Measurements from ENCODE around the gene MBD5. TPM values are rescaled to one million over a fixed set of nuclear protein-coding genes. Genes with fewer than 3 reads are reported as not detected.

The MBD5 gene
- total RNA-seq, 1 experiment from 2014 or later: 33.7 TPM

DNA sequence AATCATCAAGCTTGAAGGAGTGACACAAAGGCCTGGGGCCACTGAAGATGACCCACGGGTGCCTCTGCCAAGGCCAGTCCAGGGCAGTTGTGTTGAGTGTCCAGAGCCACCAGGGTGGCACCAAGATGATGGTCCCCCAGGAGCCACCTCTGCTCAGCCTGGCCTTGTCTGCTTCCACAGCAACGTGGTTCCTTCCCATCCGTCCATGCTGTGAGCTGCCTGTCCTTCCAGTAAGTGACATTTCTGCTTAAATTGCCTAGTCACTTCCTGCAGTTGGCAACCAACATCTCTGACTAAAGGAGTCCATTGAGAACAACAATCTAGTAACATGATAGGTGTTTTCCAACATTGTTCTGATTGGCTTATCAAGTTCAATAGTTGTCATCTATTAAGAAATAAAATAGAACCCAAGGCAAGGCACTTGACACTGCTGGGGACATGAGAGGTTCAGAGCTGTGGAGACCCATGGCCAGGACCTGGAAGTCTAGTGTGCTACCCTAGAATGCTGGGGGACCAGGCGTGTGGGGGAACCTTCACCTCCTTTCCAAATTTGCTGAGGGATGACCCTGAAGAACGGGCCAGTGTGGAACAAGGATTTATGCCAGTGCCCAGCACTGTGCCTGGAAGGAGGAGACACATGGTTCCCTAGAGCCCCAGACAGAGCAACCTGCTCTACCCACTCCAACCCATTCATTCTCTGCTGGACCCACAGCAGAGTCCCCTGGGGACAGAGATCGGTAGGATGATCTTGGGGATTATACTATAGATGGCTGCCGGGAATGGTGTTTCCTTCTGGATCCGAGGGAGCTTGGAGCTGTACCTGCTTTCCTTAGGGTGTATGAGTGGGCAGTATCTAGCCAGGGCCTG, 524.7 kb downstream of the MBD5 start:
- DNase-seq (ENCODE audit: low spot score): no peak
- Mint-ChIP-seq H3K27ac (no peak overlapping the region), H3K27me3 (ENCODE audit: low read depth) (peaks cover 5% of the 10 kb centered on the region), H3K4me1 (no peaks in the 10 kb centered on the region), H3K9me3 (no peaks in the 10 kb centered on the region; the same call in 1 of the 2 replicates), H3K4me3 (no peak overlapping the region), H3K36me3 (no peaks in the 10 kb centered on the region)
- TF ChIP-seq NFE2L1 (CRISPR knock-in tag; IDR thresholded peaks at IDR 0.05): no peak
- no peak for ATAC-seq
- ChIA-PET CTCF (no interaction called here), POLR2A (interaction anchor here (0.6 kb wide), 1 partner anchor 308 kb away, joined by 3 read pairs; no protein-coding TSS in a partner anchor)

DNA sequence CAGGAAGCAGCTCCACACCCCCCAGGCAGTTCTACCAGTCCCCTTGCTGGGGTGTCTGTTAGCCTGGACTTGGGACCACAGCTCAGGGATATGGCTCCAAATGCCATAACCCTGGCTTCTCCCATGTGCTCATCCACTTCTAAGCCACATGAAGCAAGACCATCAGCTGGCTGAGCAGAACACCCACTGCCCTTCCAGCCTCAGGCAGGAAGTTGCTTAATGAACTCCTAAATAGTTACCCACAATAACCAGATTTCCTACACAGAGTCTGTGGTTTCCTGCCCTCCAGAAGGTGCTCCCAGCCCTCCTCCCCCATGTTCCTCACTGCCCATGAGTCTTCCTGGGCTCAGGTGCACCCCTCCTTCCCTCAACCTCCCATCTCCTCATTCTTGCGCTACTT, 525.4 kb downstream of the MBD5 start:
- no peaks in the 10 kb centered on the region; the same call in 1 of the 2 replicates for H3K27me3 Mint-ChIP-seq (ENCODE audit: low read depth)
- CTCF ChIA-PET: no interaction called here

More for the DNA sequence above, 525.4 kb downstream of the MBD5 start:
- H3K27ac Mint-ChIP-seq: no peak overlapping the region
- no peaks in the 10 kb centered on the region for H3K4me1 Mint-ChIP-seq
- no peak for DNase-seq (ENCODE audit: low spot score)
- POLR2A ChIA-PET: no interaction called here
- no peaks in the 10 kb centered on the region; the same call in 1 of the 2 replicates for H3K9me3 Mint-ChIP-seq
- no peaks in the 10 kb centered on the region for H3K36me3 Mint-ChIP-seq
- no peak for TF ChIP-seq IRF2 (CRISPR knock-in tag; IDR thresholded peaks at IDR 0.05; ENCODE audit: borderline replicate concordance, low read depth)
- TF ChIP-seq, protein P1, sequence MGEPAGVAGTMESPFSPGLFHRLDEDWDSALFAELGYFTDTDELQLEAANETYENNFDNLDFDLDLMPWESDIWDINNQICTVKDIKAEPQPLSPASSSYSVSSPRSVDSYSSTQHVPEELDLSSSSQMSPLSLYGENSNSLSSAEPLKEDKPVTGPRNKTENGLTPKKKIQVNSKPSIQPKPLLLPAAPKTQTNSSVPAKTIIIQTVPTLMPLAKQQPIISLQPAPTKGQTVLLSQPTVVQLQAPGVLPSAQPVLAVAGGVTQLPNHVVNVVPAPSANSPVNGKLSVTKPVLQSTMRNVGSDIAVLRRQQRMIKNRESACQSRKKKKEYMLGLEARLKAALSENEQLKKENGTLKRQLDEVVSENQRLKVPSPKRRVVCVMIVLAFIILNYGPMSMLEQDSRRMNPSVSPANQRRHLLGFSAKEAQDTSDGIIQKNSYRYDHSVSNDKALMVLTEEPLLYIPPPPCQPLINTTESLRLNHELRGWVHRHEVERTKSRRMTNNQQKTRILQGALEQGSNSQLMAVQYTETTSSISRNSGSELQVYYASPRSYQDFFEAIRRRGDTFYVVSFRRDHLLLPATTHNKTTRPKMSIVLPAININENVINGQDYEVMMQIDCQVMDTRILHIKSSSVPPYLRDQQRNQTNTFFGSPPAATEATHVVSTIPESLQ (CRISPR knock-in tag; IDR thresholded peaks at IDR 0.05): no peak
- TF ChIP-seq ZNF671 (CRISPR knock-in tag; IDR thresholded peaks at IDR 0.05): no peak
- no peak for TF ChIP-seq CREM (CRISPR knock-in tag; IDR thresholded peaks at IDR 0.05)
- no peak for TF ChIP-seq ZNF396 (CRISPR knock-in tag; IDR thresholded peaks at IDR 0.05; ENCODE audit: borderline replicate concordance)
- TF ChIP-seq FOXP1 (CRISPR knock-in tag; IDR thresholded peaks at IDR 0.05; ENCODE audit: borderline replicate concordance): no peak
- no peak for TF ChIP-seq OVOL2 (CRISPR knock-in tag; IDR thresholded peaks at IDR 0.05; ENCODE audit: borderline replicate concordance)
- TF ChIP-seq ZNF219 (CRISPR knock-in tag; IDR thresholded peaks at IDR 0.05; ENCODE audit: borderline replicate concordance): no peak
- TF ChIP-seq TEAD1 (CRISPR knock-in tag; IDR thresholded peaks at IDR 0.05): no peak
- TF ChIP-seq SP1 (CRISPR knock-in tag; conservative IDR thresholded peaks at IDR 0.05): no peak
- TF ChIP-seq GRHL2 (CRISPR knock-in tag; IDR thresholded peaks at IDR 0.05; ENCODE audit: insufficient replicate concordance, severe bottlenecking): no peak
- no peak for TF ChIP-seq TP53 (CRISPR knock-in tag; IDR thresholded peaks at IDR 0.05)
- TF ChIP-seq, protein P2, sequence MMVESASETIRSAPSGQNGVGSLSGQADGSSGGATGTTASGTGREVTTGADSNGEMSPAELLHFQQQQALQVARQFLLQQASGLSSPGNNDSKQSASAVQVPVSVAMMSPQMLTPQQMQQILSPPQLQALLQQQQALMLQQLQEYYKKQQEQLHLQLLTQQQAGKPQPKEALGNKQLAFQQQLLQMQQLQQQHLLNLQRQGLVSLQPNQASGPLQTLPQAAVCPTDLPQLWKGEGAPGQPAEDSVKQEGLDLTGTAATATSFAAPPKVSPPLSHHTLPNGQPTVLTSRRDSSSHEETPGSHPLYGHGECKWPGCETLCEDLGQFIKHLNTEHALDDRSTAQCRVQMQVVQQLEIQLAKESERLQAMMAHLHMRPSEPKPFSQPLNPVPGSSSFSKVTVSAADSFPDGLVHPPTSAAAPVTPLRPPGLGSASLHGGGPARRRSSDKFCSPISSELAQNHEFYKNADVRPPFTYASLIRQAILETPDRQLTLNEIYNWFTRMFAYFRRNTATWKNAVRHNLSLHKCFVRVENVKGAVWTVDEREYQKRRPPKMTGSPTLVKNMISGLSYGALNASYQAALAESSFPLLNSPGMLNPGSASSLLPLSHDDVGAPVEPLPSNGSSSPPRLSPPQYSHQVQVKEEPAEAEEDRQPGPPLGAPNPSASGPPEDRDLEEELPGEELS (CRISPR knock-in tag; IDR thresholded peaks at IDR 0.05): no peak
- TF ChIP-seq, protein P3, sequence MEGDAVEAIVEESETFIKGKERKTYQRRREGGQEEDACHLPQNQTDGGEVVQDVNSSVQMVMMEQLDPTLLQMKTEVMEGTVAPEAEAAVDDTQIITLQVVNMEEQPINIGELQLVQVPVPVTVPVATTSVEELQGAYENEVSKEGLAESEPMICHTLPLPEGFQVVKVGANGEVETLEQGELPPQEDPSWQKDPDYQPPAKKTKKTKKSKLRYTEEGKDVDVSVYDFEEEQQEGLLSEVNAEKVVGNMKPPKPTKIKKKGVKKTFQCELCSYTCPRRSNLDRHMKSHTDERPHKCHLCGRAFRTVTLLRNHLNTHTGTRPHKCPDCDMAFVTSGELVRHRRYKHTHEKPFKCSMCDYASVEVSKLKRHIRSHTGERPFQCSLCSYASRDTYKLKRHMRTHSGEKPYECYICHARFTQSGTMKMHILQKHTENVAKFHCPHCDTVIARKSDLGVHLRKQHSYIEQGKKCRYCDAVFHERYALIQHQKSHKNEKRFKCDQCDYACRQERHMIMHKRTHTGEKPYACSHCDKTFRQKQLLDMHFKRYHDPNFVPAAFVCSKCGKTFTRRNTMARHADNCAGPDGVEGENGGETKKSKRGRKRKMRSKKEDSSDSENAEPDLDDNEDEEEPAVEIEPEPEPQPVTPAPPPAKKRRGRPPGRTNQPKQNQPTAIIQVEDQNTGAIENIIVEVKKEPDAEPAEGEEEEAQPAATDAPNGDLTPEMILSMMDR (IDR thresholded peaks at IDR 0.05): no peak
- TF ChIP-seq, protein P4, sequence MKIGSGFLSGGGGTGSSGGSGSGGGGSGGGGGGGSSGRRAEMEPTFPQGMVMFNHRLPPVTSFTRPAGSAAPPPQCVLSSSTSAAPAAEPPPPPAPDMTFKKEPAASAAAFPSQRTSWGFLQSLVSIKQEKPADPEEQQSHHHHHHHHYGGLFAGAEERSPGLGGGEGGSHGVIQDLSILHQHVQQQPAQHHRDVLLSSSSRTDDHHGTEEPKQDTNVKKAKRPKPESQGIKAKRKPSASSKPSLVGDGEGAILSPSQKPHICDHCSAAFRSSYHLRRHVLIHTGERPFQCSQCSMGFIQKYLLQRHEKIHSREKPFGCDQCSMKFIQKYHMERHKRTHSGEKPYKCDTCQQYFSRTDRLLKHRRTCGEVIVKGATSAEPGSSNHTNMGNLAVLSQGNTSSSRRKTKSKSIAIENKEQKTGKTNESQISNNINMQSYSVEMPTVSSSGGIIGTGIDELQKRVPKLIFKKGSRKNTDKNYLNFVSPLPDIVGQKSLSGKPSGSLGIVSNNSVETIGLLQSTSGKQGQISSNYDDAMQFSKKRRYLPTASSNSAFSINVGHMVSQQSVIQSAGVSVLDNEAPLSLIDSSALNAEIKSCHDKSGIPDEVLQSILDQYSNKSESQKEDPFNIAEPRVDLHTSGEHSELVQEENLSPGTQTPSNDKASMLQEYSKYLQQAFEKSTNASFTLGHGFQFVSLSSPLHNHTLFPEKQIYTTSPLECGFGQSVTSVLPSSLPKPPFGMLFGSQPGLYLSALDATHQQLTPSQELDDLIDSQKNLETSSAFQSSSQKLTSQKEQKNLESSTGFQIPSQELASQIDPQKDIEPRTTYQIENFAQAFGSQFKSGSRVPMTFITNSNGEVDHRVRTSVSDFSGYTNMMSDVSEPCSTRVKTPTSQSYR (CRISPR knock-in tag; IDR thresholded peaks at IDR 0.05): no peak
- TF ChIP-seq ZNF121 (CRISPR knock-in tag; IDR thresholded peaks at IDR 0.05): no peak
- TF ChIP-seq, protein P5, sequence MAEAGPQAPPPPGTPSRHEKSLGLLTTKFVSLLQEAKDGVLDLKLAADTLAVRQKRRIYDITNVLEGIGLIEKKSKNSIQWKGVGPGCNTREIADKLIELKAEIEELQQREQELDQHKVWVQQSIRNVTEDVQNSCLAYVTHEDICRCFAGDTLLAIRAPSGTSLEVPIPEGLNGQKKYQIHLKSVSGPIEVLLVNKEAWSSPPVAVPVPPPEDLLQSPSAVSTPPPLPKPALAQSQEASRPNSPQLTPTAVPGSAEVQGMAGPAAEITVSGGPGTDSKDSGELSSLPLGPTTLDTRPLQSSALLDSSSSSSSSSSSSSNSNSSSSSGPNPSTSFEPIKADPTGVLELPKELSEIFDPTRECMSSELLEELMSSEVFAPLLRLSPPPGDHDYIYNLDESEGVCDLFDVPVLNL (CRISPR knock-in tag; IDR thresholded peaks at IDR 0.05; ENCODE audit: borderline replicate concordance, low read depth): no peak
- no peak overlapping the region for H3K4me3 Mint-ChIP-seq
- ATAC-seq: no peak
